GM19099 (cell line): ENCODE measurements around the gene SNED1.

Source experiments
- POLR2A ChIP-seq: IDR thresholded peaks from 3 replicates; pipeline ENCODE4 v1.6.1; 2011; ENCODE audit warnings: low read depth; ENCODE audit not compliant: insufficient read length; ENCODE audit errors: extremely low read depth

Gene SNED1

GRCh38 chr2:241000831-241001321 is 2.5 kb downstream of the SNED1 start:
- TF ChIP-seq POLR2A: no peak

- TF ChIP-seq POLR2A: no peak
Observed at GRCh38 chr2:241001413-241002274, 3.2 kb downstream of the SNED1 start.

GRCh38 chr2:241002275-241003046 is 4.0 kb downstream of the SNED1 start:
- TF ChIP-seq POLR2A: no peak

- no peak for TF ChIP-seq POLR2A
Observed at GRCh38 chr2:241003047-241003360, 4.6 kb downstream of the SNED1 start.

- TF ChIP-seq POLR2A: no peak
Observed at GRCh38 chr2:241003369-241003768, 5.0 kb downstream of the SNED1 start.

GRCh38 chr2:241003830-241004564 is 5.6 kb downstream of the SNED1 start:
- no peak for TF ChIP-seq POLR2A

- no peak for TF ChIP-seq POLR2A
Observed at GRCh38 chr2:241005569-241005968, 7.2 kb downstream of the SNED1 start.

- no peak for TF ChIP-seq POLR2A
Observed at GRCh38 chr2:241006412-241006811, 8.0 kb downstream of the SNED1 start.

- no peak for TF ChIP-seq POLR2A
Observed at GRCh38 chr2:241007111-241007510, 8.7 kb downstream of the SNED1 start.

- TF ChIP-seq POLR2A: no peak
Observed at GRCh38 chr2:241007880-241008710, 9.7 kb downstream of the SNED1 start.

- TF ChIP-seq POLR2A: no peak
Observed at GRCh38 chr2:241008711-241009121, 10.3 kb downstream of the SNED1 start.

GRCh38 chr2:241009191-241009590 is 10.8 kb downstream of the SNED1 start:
- no peak for TF ChIP-seq POLR2A

GRCh38 chr2:241009601-241010530 is 11.4 kb downstream of the SNED1 start:
- TF ChIP-seq POLR2A: no peak

GRCh38 chr2:241010531-241011295 is 12.3 kb downstream of the SNED1 start:
- TF ChIP-seq POLR2A: no peak
